NCI-H1048 (cell line): Measurements from ENCODE around the gene AMER2.

Source experiments
- DNase-seq: peaks from one replicate; lab custom pipeline; 2025; lab: John Stamatoyannopoulos, UW

The AMER2 gene, protein sequence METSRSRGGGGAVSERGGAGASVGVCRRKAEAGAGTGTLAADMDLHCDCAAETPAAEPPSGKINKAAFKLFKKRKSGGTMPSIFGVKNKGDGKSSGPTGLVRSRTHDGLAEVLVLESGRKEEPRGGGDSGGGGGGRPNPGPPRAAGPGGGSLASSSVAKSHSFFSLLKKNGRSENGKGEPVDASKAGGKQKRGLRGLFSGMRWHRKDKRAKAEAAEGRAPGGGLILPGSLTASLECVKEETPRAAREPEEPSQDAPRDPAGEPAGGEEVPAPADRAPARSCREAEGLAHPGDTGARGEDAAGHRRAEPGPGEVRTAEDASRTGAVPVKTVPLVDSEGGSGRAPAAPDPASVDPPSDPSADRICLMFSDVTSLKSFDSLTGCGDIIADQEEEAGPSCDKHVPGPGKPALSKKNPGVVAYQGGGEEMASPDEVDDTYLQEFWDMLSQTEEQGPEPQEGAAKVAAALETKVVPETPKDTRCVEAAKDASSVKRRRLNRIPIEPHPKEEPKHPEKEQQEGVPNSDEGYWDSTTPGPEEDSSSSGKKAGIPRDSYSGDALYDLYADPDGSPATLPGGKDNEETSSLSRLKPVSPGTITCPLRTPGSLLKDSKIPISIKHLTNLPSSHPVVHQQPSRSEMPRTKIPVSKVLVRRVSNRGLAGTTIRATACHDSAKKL

GRCh38 chr13:25171517-25172302, at the start of gene AMER2:
Gene AMER2 (minus strand): TSS chr13:25172288. CDS start chr13:25171619, 669 bp downstream.
- no peak for DNase-seq

GRCh38 chr13:25218019-25218418, 45.9 kb upstream of the AMER2 start:
- no peak for DNase-seq

GRCh38 chr13:25217023-25217885, 45.2 kb upstream of the AMER2 start:
- no peak for DNase-seq

DNA sequence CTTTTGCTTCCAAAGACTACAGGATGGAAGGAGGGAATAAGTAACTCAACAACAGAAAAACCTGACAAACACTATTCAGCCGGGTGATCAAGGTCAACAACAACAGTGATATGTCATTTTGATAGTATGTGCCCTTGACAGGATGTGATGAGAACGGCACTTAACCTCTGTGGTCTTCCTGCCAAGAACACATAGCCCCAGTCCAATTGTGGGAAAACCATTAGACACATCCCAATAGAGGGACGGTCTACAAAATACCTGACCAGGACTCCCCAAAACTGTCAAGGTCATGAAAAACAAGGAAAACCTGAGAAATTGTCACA, 43.1 kb upstream of the AMER2 start:
- DNase-seq: no peak

DNA sequence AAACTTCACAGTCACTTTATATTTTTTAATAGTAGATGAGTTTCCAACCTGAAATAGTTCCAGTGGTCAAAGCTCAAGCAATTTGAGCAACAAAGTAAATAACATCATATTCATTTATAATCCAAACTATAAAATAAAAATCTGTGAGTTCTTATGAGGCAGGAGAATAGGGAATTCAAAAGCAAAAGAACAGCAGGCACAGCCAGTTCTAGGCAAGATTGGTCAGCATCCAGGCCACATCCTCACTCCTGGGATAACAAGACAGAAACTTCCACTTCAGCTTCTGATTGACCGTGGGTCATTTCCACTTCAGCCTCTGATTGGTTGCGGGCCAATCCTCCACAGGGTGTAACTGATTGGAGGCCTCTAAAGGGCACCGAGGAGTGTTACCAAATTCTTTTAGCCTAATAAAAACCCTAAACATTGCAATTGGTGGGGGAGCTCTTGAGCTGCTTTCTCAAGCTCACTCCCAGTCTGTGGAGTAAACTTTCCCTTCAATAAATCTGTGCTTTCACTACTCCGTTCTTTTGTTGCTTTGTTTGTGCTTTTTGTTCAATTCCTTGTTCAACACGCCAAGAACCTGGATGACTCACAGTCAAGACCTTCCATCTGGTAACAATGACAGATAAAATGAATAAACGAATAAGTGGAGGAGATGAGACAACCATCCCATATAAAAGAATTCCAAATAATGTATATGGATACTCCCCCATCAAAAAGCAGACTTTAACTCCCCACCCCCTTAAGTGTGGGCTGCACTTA, 42.6 kb upstream of the AMER2 start:
- DNase-seq: no peak

DNA sequence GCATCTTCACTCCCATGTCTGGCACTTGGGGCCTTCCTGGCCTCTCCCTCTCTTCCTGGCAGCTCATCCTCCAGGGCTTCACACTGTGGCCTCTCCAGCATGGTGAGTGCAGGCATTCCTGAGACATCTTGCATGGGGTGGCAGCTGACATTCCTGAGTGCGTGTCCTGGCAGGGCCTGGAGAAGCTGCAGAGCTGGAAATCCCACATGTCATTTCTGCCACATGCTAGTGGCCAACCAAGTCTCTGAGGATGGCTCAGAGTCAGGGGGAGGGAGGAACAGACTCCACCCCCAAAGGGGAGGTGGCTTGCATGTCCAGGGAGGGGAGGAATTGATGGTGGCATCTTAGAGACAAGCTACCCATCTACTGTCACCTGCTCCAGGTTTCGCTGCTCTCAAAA, 41.6 kb upstream of the AMER2 start:
- DNase-seq: no peak

GRCh38 chr13:25210842-25211569, 38.9 kb upstream of the AMER2 start:
- no peak for DNase-seq

- DNase-seq: no peak
These were observed 35.3 kb upstream of the AMER2 start for GRCh38 chr13:25207291-25207810.

DNA sequence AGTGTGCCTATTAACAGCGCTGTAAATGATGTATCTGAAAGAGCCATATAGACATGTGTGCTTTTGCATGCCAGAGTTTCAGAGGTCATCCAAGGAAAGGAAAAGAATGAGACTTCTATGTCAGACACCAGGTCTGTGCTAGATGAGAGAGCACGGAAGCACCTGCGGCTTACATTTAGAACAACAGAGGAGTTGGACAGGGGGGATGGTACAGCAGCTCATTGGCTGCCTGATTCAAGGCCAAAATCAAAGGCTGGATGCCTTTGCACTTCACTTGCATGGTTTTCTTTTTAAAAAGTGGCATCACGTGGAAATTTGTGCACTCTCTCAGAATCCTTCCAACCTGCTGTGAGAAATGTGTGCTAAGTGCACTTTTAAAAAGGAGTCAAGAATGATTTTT, 32.8 kb upstream of the AMER2 start:
- no peak for DNase-seq

DNA sequence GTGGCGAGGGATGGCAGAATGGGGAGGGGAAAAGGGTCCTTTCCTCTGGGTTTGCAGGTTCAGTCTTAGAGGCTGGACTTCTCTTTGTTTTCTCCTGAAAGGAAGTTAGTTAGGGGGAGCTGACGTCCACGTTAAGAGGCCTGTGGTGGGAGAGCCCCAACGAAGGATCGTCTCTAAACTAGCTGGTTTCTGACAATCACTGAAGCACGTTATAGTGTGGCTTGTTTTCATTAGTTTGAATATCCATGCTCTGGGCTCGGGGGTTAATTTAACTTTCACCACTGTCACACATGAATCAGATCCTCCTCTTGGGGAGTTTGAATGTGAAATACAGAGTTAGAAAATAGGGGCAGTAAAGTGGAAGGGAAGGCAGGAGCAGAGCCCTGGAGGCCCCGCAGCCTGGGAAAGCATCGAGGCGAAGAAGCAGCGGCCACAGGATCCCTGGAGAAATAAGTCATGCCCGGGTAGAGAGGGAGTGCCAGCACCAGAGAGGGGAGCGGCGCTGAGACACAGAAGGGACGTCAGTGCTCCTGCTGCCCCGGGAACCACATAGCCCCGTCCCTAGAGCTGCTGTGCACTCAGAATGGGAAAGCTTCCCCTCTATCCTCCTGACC, 31.1 kb upstream of the AMER2 start:
- no peak for DNase-seq

DNA sequence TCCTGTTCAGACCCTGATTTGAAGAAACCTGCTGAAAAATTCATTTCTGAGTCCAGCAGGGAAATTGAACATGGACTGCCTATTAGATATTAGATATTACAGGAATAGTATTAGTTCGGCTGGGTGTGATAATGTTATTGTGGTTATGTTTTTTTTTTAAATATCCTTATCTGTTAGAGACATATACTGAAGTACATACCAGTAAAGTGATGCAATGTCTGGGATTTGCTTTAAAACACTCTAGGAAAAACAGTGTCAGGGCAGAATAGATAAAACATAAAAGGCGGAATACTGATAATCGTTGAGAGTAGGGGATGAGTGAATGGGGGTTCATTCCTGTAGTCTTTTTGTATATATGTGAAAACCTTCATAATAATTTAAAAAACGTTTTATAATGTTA, 28.7 kb upstream of the AMER2 start:
- DNase-seq: no peak

DNA sequence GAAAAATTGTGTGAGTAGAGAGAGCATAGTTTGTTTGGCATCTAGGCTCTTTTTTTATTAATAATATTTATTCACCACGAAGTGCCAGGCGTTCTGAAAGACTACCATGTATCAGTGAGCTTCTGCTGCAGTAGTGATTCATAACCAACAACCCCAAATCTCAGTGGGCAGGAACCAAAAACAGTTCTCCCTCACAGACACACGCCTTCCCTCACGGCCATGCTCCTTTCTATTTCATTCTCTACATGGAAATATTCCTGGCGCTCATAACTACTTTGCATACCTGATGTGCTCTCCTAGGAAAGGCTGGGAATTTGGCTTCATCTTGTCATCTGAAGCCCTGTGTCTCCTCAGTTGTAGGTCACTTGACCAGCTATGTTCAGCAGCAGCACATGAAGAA, 26.6 kb upstream of the AMER2 start:
- no peak for DNase-seq

DNA sequence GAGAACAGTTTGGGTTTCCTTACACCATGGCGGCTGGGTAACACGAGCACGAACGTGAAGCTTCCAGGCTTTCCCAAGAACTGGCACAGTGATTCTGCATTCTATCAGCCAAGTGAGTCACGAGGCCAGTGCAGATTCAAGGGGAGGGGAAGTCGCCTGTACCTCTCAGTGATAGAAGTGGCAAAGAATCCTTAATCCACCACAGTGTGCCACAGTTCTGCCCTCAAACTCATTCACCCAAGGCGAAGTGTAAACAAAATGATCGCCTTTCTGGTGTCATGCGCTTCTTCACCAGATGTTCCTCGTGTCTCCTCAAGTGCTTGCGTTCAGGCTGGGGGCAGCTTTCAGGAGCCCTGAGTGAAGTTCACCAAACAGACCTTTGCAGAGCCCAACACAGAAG, 24.9 kb upstream of the AMER2 start:
- no peak for DNase-seq

GRCh38 chr13:25192936-25193335, 20.8 kb upstream of the AMER2 start:
- no peak for DNase-seq

DNA sequence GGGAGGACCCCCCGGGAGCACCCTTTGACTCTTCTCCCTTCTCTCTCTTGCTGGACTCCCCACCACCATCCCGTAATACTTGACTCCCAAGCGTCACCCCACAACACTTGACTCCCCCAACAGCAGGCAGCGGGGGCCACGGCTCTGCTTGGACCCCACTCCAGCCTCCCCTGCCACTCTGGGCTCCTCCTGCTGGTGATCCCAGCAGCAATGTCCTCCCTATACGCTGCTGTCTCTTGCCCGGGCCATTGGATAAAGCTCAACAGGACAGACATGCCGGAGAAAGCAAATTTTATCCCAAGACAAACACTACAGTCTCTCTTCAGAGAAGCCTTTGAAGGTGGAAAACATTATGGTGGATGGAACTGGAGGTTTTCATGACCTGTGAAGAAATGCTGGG, 20.4 kb upstream of the AMER2 start:
- DNase-seq: no peak

GRCh38 chr13:25192052-25192451, 20.0 kb upstream of the AMER2 start:
- no peak for DNase-seq

DNA sequence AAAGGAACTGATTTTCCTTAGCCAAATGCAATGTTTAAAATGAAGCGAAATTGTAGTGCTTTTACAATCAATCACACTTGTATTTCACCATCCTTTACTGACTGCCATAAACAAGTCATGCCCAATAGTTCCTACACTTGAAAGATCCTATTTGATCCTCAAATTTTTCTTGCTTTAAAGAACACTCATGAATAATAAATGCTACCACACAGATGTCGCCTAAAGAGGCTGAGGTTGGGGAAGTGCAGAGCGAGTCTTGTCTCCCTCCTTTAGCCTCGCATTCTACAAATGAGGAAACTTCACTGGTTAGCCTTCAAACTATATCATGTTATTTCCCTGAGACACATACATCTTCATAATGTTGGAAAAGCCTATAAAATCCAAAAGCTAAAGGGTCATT, 18.7 kb upstream of the AMER2 start:
- no peak for DNase-seq

- no peak for DNase-seq
These were observed 18.2 kb upstream of the AMER2 start for GRCh38 chr13:25190256-25190655.

DNA sequence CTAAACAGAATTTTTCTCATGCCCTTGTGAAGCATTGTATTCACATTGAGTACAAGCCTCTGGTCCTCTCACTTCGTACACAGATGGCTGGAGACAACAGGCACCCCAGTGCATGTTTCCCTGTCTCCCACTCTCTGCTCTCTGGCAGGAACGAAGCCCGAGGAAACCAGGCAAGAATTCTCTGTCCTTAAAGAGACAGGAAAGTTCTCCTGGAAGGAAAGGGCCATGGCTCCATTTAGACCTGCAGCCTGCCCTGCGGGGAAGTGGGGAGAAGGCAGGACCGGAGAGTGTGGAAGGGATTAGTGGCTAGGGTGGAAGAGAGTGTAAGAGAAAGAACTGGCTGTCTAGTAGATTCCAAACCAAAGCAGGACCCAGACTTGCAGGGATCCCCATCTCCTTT, 15.5 kb upstream of the AMER2 start:
- DNase-seq: no peak

- no peak for DNase-seq
These were observed 14.1 kb upstream of the AMER2 start for GRCh38 chr13:25186187-25186586.
